ENCODE data around the gene GSG1L2.
A peak's percentile ranks its signal among the peaks of the same experiment; 100 is the strongest.

Gene GSG1L2

GRCh38 chr17:9768381-9768934 is 53.4 kb downstream of the GSG1L2 start:
- Histone ChIP-seq H3K4me1 (ENCODE audit: low read length) (no peaks in the 10 kb centered on the region), H3K9ac (ENCODE audit: low read length) (no peak overlapping the region)

GRCh38 chr17:9767432-9767991 is 54.4 kb downstream of the GSG1L2 start:
- H3K4me2 ChIP-seq (ENCODE audit: low read length), result no peak overlapping the region
- no peaks in the 10 kb centered on the region for H3K9me3 ChIP-seq (ENCODE audit: insufficient read depth, low read length)
- H3K36me3 ChIP-seq (replicated peaks; ENCODE audit: low read depth, low read length), result no peaks in the 10 kb centered on the region
- H3K27ac ChIP-seq (ENCODE audit: low read length), result no peak overlapping the region
- no peaks in the 10 kb centered on the region for H4K20me1 ChIP-seq (ENCODE audit: insufficient read depth, low read length)
- H3K79me2 ChIP-seq (ENCODE audit: low read length), result no peaks in the 10 kb centered on the region
- H2AFZ ChIP-seq (ENCODE audit: low read depth, low read length), result no peak overlapping the region
- no peaks in the 10 kb centered on the region for H3K4me1 ChIP-seq (ENCODE audit: low read length)
- H3K4me3 ChIP-seq (ENCODE audit: low read length), result no peak overlapping the region
- H3K27me3 ChIP-seq (ENCODE audit: low read depth, low read length), result no peaks in the 10 kb centered on the region
- no peak for TF ChIP-seq CTCF (IDR thresholded peaks at IDR 0.05; ENCODE audit: low read depth, low read length)
- no peak for TF ChIP-seq EZH2phosphoT487 (IDR thresholded peaks at IDR 0.05; ENCODE audit: low read depth)
- no peak overlapping the region for H3K9ac ChIP-seq (ENCODE audit: low read length)

More at GRCh38 chr17:9768381-9768934, 53.4 kb downstream of the GSG1L2 start:
- 0 out of 2 replicates have a peak overlapping the region, but pooled peaks have one; percentile 24 for H3K4me2 ChIP-seq (ENCODE audit: low read length)
- no peaks in the 10 kb centered on the region for H3K27me3 ChIP-seq (ENCODE audit: low read depth, low read length)
- no peak overlapping the region for H2AFZ ChIP-seq (ENCODE audit: low read depth, low read length)
- H3K27ac ChIP-seq (ENCODE audit: low read length), result no peak overlapping the region
- H3K4me3 ChIP-seq (ENCODE audit: low read length), result no peak overlapping the region
- TF ChIP-seq CTCF (IDR thresholded peaks at IDR 0.05; ENCODE audit: low read depth, low read length), result peak; percentile 25; the same call in 1 of the 2 replicates
- no peak for TF ChIP-seq EZH2phosphoT487 (IDR thresholded peaks at IDR 0.05; ENCODE audit: low read depth)
- no peaks in the 10 kb centered on the region for H3K79me2 ChIP-seq (ENCODE audit: low read length)
- H3K36me3 ChIP-seq (replicated peaks; ENCODE audit: low read depth, low read length), result no peaks in the 10 kb centered on the region
- H4K20me1 ChIP-seq (ENCODE audit: insufficient read depth, low read length), result no peaks in the 10 kb centered on the region
- H3K9me3 ChIP-seq (ENCODE audit: insufficient read depth, low read length), result no peaks in the 10 kb centered on the region

GRCh38 chr17:9766970-9767369 is 54.9 kb downstream of the GSG1L2 start:
- no peaks in the 10 kb centered on the region for H3K79me2 ChIP-seq (ENCODE audit: low read length)
- H3K9me3 ChIP-seq (ENCODE audit: insufficient read depth, low read length), result no peaks in the 10 kb centered on the region
- H3K4me1 ChIP-seq (ENCODE audit: low read length), result no peaks in the 10 kb centered on the region
- H3K9ac ChIP-seq (ENCODE audit: low read length), result no peak overlapping the region
- H3K27me3 ChIP-seq (ENCODE audit: low read depth, low read length), result no peaks in the 10 kb centered on the region
- no peaks in the 10 kb centered on the region for H4K20me1 ChIP-seq (ENCODE audit: insufficient read depth, low read length)
- no peak overlapping the region for H3K4me3 ChIP-seq (ENCODE audit: low read length)
- H3K27ac ChIP-seq (ENCODE audit: low read length), result no peak overlapping the region
- TF ChIP-seq CTCF (IDR thresholded peaks at IDR 0.05; ENCODE audit: low read depth, low read length) (no peak), EZH2phosphoT487 (IDR thresholded peaks at IDR 0.05; ENCODE audit: low read depth) (no peak)
- no peak overlapping the region for H3K4me2 ChIP-seq (ENCODE audit: low read length)
- no peak overlapping the region for H2AFZ ChIP-seq (ENCODE audit: low read depth, low read length)
- no peaks in the 10 kb centered on the region for H3K36me3 ChIP-seq (replicated peaks; ENCODE audit: low read depth, low read length)

- H3K36me3 ChIP-seq (replicated peaks; ENCODE audit: low read depth, low read length), result no peaks in the 10 kb centered on the region
- H4K20me1 ChIP-seq (ENCODE audit: insufficient read depth, low read length), result no peaks in the 10 kb centered on the region
- TF ChIP-seq CTCF (IDR thresholded peaks at IDR 0.05; ENCODE audit: low read depth, low read length) (no peak), EZH2phosphoT487 (IDR thresholded peaks at IDR 0.05; ENCODE audit: low read depth) (no peak)
Measured at GRCh38 chr17:9765322-9765721, 56.6 kb downstream of the GSG1L2 start.

More at GRCh38 chr17:9765322-9765721, 56.6 kb downstream of the GSG1L2 start:
- Histone ChIP-seq H3K4me1 (ENCODE audit: low read length) (no peaks in the 10 kb centered on the region), H3K4me2 (ENCODE audit: low read length) (no peak overlapping the region), H3K79me2 (ENCODE audit: low read length) (no peaks in the 10 kb centered on the region), H3K9me3 (ENCODE audit: insufficient read depth, low read length) (no peaks in the 10 kb centered on the region), H3K27me3 (ENCODE audit: low read depth, low read length) (no peaks in the 10 kb centered on the region), H3K4me3 (ENCODE audit: low read length) (no peak overlapping the region), H3K27ac (ENCODE audit: low read length) (no peak overlapping the region), H2AFZ (ENCODE audit: low read depth, low read length) (no peak overlapping the region), H3K9ac (ENCODE audit: low read length) (no peak overlapping the region)

All from OCI-LY3 (cell line).